H1 (cell line): Measurements from ENCODE around the gene RNF39. TPM values are rescaled to one million over a fixed set of nuclear protein-coding genes. Genes with fewer than 3 reads are reported as not detected.

Experiments
- CTCF ChIA-PET: fragments of 300-600 bp; sonication (Branson Sonifier 250); formaldehyde crosslinking; loops from one replicate; lab custom pipeline; 2021; ENCODE audit not compliant: partially characterized antibody; lab: Charles Lee
- POLR2A ChIA-PET: fragments of 300-600 bp; sonication (Branson Sonifier 250); formaldehyde crosslinking; loops from one replicate; lab custom pipeline; 2021; ENCODE audit warnings: inconsistent platforms; ENCODE audit not compliant: partially characterized antibody; lab: Charles Lee
- DNase-seq, 2 experiments: peaks; one replicate each; pipeline versions ENCODE4 v3.0.0 to v3.0.0-alpha.2; 2010 to 2022; ENCODE audit warnings: low spot score in 2 of 2, low read depth in 1 of 2, mixed read lengths in 1 of 2
- FAIRE-seq: peaks from 2 replicates; lab custom pipeline; 2011; peaks lifted over from hg19 to GRCh38; lab: Jason Lieb, UNC
- H2AFZ ChIP-seq: 2 replicates; pipeline ENCODE4 v1.8.1; 2012; ENCODE audit warnings: low read length, inconsistent platforms
- H2AK5ac ChIP-seq: 2 replicates; pipeline ENCODE4 v1.6.1; 2013; ENCODE audit warnings: low read depth, low read length
- H2BK120ac ChIP-seq: replicated peaks from 2 replicates; pipeline ENCODE3; 2013; ENCODE audit warnings: low read depth, low read length, inconsistent platforms
- H2BK12ac ChIP-seq: 2 replicates; pipeline ENCODE4 v1.6.1; 2013; ENCODE audit warnings: low read depth, low read length
- H2BK15ac ChIP-seq: 2 replicates; pipeline ENCODE4 v1.6.1; 2013; ENCODE audit warnings: low read length
- H2BK20ac ChIP-seq: 2 replicates; pipeline ENCODE4 v1.6.1; 2013; ENCODE audit warnings: low read length
- H2BK5ac ChIP-seq: 2 replicates; pipeline ENCODE4 v1.6.1; 2013; ENCODE audit warnings: low read depth, low read length
- H3K14ac ChIP-seq: 2 replicates; pipeline ENCODE4 v1.6.1; 2013; ENCODE audit warnings: inconsistent platforms; ENCODE audit not compliant: insufficient read length
- H3K18ac ChIP-seq: 2 replicates; pipeline ENCODE4 v1.6.1; 2013; ENCODE audit warnings: low read length; ENCODE audit errors: extremely low read depth
- H3K23ac ChIP-seq: 2 replicates; pipeline ENCODE4 v1.6.1; 2013; ENCODE audit warnings: inconsistent platforms; ENCODE audit not compliant: insufficient read length
- H3K23me2 ChIP-seq: 2 replicates; pipeline ENCODE4 v1.6.1; 2013; ENCODE audit warnings: low read depth, low read length
- H3K27ac ChIP-seq: 2 replicates; pipeline ENCODE4 v1.6.1; 2011; ENCODE audit warnings: low read depth, low read length, inconsistent platforms
- H3K27me3 ChIP-seq, 4 experiments: replicated peaks in 1 of 4; 1 replicate in 1 of 4; 2 replicates in 3 of 4; pipeline versions ENCODE4 v1.6.1 to v1.8.1; 2011 to 2013; ENCODE audit warnings: low read length in 3 of 4, mild to moderate bottlenecking in 3 of 4, inconsistent platforms in 2 of 4, mixed read lengths in 2 of 4, moderate library complexity in 1 of 4; ENCODE audit not compliant: control insufficient read depth in 3 of 4, insufficient read depth in 3 of 4; ENCODE audit errors: extremely low read depth in 1 of 4
- H3K36me3 ChIP-seq, 4 experiments: 2 replicates each; pipeline versions ENCODE4 v1.6.1 to v1.8.1; 2011 to 2013; ENCODE audit warnings: mild to moderate bottlenecking in 4 of 4, low read length in 3 of 4, moderate library complexity in 2 of 4, control low read depth in 1 of 4, inconsistent platforms in 1 of 4; ENCODE audit not compliant: insufficient read depth in 4 of 4, control insufficient read depth in 2 of 4
- H3K4ac ChIP-seq: replicated peaks from 2 replicates; pipeline ENCODE3; 2013; ENCODE audit warnings: low read length, low read depth, mixed read lengths, inconsistent platforms; ENCODE audit not compliant: insufficient read length
- H3K4me1 ChIP-seq, 4 experiments: replicated peaks in 1 of 4; 1 replicate in 1 of 4; 2 replicates in 3 of 4; pipeline versions ENCODE4 v1.6.1 to v1.8.1; 2011 to 2013; ENCODE audit warnings: low read length in 3 of 4, inconsistent platforms in 2 of 4, mixed read lengths in 1 of 4; ENCODE audit not compliant: insufficient read depth in 4 of 4, control insufficient read depth in 3 of 4
- H3K4me2 ChIP-seq, 2 experiments: 2 replicates each; pipeline versions ENCODE4 v1.6.1 to v1.8.1; 2011 to 2013; ENCODE audit warnings: low read depth in 2 of 2, low read length in 2 of 2, control low read depth in 1 of 2, inconsistent platforms in 1 of 2, mild to moderate bottlenecking in 1 of 2; ENCODE audit not compliant: insufficient read depth in 1 of 2
- H3K4me3 ChIP-seq, 4 experiments: fragments of 200-600, 300-600 bp in 1 of 4; sonication (generic), shearing (Covaris generic), sonication (Bioruptor Twin) in 1 of 4; 2 replicates each; pipeline versions ENCODE4 v1.5.1 to v1.8.1; 2011 to 2016; ENCODE audit warnings: low read length in 4 of 4, low read depth in 3 of 4, control low read depth in 2 of 4, inconsistent platforms in 2 of 4, mild to moderate bottlenecking in 2 of 4, mixed read lengths in 1 of 4, moderate library complexity in 1 of 4; ENCODE audit not compliant: insufficient read depth in 2 of 4; ENCODE audit errors: extremely low read depth in 1 of 4
- H3K56ac ChIP-seq: replicated peaks from 2 replicates; pipeline ENCODE3; 2013; ENCODE audit warnings: low read depth, mild to moderate bottlenecking, mixed read lengths, low read length, inconsistent platforms; ENCODE audit not compliant: insufficient read length
- H3K79me1 ChIP-seq: 2 replicates; pipeline ENCODE4 v1.6.1; 2013; ENCODE audit warnings: low read depth, low read length, control low read depth
- H3K79me2 ChIP-seq, 2 experiments: 2 replicates each; pipeline versions ENCODE4 v1.6.1 to v1.8.1; 2012 to 2013; ENCODE audit warnings: low read length in 2 of 2, mild to moderate bottlenecking in 2 of 2, inconsistent platforms in 1 of 2; ENCODE audit not compliant: insufficient read depth in 2 of 2, control insufficient read depth in 1 of 2
- H3K9ac ChIP-seq, 4 experiments: replicated peaks in 1 of 4; 1 replicate in 1 of 4; 2 replicates in 3 of 4; pipeline versions ENCODE4 v1.6.1 to v1.8.1; 2011 to 2013; ENCODE audit warnings: low read depth in 3 of 4, low read length in 3 of 4, control low read depth in 2 of 4, mild to moderate bottlenecking in 2 of 4, moderate library complexity in 2 of 4, inconsistent platforms in 1 of 4; ENCODE audit errors: extremely low read depth in 1 of 4
- H3K9me3 ChIP-seq, 2 experiments: 2 replicates each; pipeline versions ENCODE4 v1.6.1 to v1.8.1; 2012 to 2013; ENCODE audit warnings: mild to moderate bottlenecking in 2 of 2, moderate library complexity in 2 of 2, control low read depth in 1 of 2, inconsistent platforms in 1 of 2, low read depth in 1 of 2, low read length in 1 of 2, mixed read lengths in 1 of 2; ENCODE audit not compliant: insufficient read depth in 2 of 2
- H4K20me1 ChIP-seq, 2 experiments: replicated peaks in 1 of 2; 2 replicates each; pipeline versions ENCODE3 to v1.8.1; 2011 to 2013; ENCODE audit warnings: inconsistent platforms in 2 of 2, low read length in 2 of 2, mild to moderate bottlenecking in 1 of 2; ENCODE audit not compliant: insufficient read depth in 2 of 2, control insufficient read depth in 1 of 2
- H4K5ac ChIP-seq: 2 replicates; pipeline ENCODE4 v1.6.1; 2013; ENCODE audit warnings: low read length, low read depth, mixed read lengths, inconsistent platforms; ENCODE audit not compliant: insufficient read length
- H4K8ac ChIP-seq: 2 replicates; pipeline ENCODE4 v1.8.0; 2013; ENCODE audit warnings: mild to moderate bottlenecking, moderate library complexity, low read length, inconsistent platforms; ENCODE audit not compliant: insufficient read depth; ENCODE audit errors: extremely low read depth
- H4K91ac ChIP-seq: replicated peaks from 2 replicates; pipeline ENCODE3; 2013; ENCODE audit warnings: low read length, mixed read lengths, inconsistent platforms; ENCODE audit not compliant: insufficient read length
- BACH1 ChIP-seq: IDR thresholded peaks from 2 replicates; pipeline ENCODE4 v1.6.1; 2012; ENCODE audit warnings: low read length, improper control_type of control experiment
- BRCA1 ChIP-seq: IDR thresholded peaks from 2 replicates; pipeline ENCODE4 v1.6.1; 2012; ENCODE audit warnings: low read depth, low read length, improper control_type of control experiment
- EZH2 ChIP-seq: fragments of 200-600 bp; sonication (generic); IDR thresholded peaks from 2 replicates; pipeline ENCODE4 v1.7.1; 2012; ENCODE audit warnings: low read depth, mild to moderate bottlenecking, moderate library complexity, low read length, inconsistent platforms; ENCODE audit not compliant: severe bottlenecking
- JUND ChIP-seq: IDR thresholded peaks from 2 replicates; pipeline ENCODE4 v1.6.1; 2011; ENCODE audit warnings: mild to moderate bottlenecking, improper control_type of control experiment, low read length
- MAFK ChIP-seq: IDR thresholded peaks from 2 replicates; pipeline ENCODE4 v1.6.1; 2012; ENCODE audit warnings: low read depth, mild to moderate bottlenecking, improper control_type of control experiment, low read length
- MAX ChIP-seq: IDR thresholded peaks from 2 replicates; pipeline ENCODE4 v1.6.1; 2012; ENCODE audit warnings: inconsistent platforms
- PHF8 ChIP-seq: fragments of 200-600 bp; sonication (generic); conservative IDR thresholded peaks from 2 replicates; pipeline ENCODE4 v1.7.1; 2012; ENCODE audit warnings: low read depth, mild to moderate bottlenecking, inconsistent platforms, low read length, moderate library complexity
- POU5F1 ChIP-seq: IDR thresholded peaks from 2 replicates; pipeline ENCODE4 v1.6.1; 2011; ENCODE audit warnings: low read depth, mild to moderate bottlenecking, low read length, moderate library complexity
- RAD21 ChIP-seq, 2 experiments: IDR thresholded peaks in 1 of 2; conservative IDR thresholded peaks in 1 of 2; 2 replicates each; pipeline ENCODE4 v1.6.1; 2011; ENCODE audit warnings: low read depth in 2 of 2, low read length in 2 of 2, improper control_type of control experiment in 1 of 2, inconsistent platforms in 1 of 2, mild to moderate bottlenecking in 1 of 2, moderate library complexity in 1 of 2
- SIX5 ChIP-seq: IDR thresholded peaks from 2 replicates; pipeline ENCODE4 v1.6.1; 2011; ENCODE audit warnings: mild to moderate bottlenecking, low read depth, low read length
- ZNF274 ChIP-seq: IDR thresholded peaks from 2 replicates; pipeline ENCODE4 v1.7.0; 2012; ENCODE audit warnings: low read length, borderline replicate concordance; ENCODE audit errors: extremely low read depth
- WGBS, 2 experiments: shearing (Covaris generic) in 1 of 2; methylation state at CpG; one replicate each; pipeline versions ENCODE4 v1.1.6 to v1.1.7; 2013 to 2015; ENCODE audit warnings: low lambda C conversion rate in 2 of 2, mixed read lengths in 2 of 2, inconsistent platforms in 1 of 2, low coverage in 1 of 2, missing lambda C conversion rate in 1 of 2; ENCODE audit not compliant: insufficient replicate concordance in 2 of 2, insufficient coverage in 1 of 2, insufficient read length in 1 of 2; ENCODE audit errors: extremely low coverage in 1 of 2, missing lambda C conversion rate in 1 of 2; 5-methylcytosine and 5-hydroxymethylcytosine counted together
- polyA plus RNA-seq, 7 experiments: library from polyadenylated mRNA; depleted of rRNA in 3 of 7; stranded (reverse) in 5 of 7; unstranded in 2 of 7; fragments of >200 nt in 5 of 7; fragments of 200-250 nt in 2 of 7; gene quantifications; 1 replicate in 5 of 7; 2 replicates in 1 of 7; 4 replicates in 1 of 7; pipeline versions ENCODE4 v1.2.1 to v1.2.3, GENCODE V29; 2011 to 2013; ENCODE audit warnings: missing spikeins in 2 of 7, mixed read lengths in 2 of 7
- total RNA-seq: library from RNA; stranded (reverse); fragmentation: NEBNext Ultra II Directional; extraction: Animal tissue kit (Norgen Biotek cat#: 25700); gene quantifications from 2 replicates; pipeline ENCODE4 v1.2.1, GENCODE V29; 2021
- TF ChIP-seq, protein P1 (sequence below): IDR thresholded peaks from 2 replicates; pipeline ENCODE4 v1.6.1; 2011; ENCODE audit warnings: low read depth, mild to moderate bottlenecking, low read length; ENCODE audit not compliant: insufficient read depth

RNF39 gene
- total and polyA plus RNA-seq, 2 of the 8 experiments (the other 6 are each of a cell fraction or from before 2014, with no cell fraction given): 1.4 to 2.3 TPM

DNA sequence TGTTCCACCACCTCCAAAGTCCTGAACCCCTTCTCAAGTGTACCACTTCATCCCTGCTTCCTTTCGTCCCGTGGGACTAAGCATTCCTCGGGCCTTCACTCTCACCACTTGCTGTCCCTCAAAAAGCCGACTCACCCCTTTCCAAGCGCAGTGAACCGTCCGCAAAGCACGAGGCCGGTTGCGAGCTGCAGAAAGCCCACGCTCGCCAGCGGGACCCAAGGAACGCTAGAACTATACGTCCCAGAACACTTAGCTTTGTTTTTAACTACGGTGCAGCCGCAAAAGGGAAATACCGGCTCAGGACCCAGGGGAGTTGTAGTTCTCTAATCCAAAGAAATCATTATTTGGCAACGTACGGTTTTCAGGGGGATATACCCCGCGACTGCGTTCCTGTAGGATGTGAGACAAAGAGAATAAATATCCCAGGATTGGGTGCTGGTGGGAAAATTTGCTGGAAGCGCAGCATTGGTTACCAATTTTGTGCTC lies 14.9 kb downstream of the RNF39 start:
- H3K56ac ChIP-seq: peak overlapping the region; percentile 23
- no peak overlapping the region; the same call in 1 of the 2 replicates for H2BK5ac ChIP-seq
- POLR2A ChIA-PET: interaction anchor here (0.5 to 2.9 kb wide), 21 partner anchors 9 to 311 kb away, joined by 3 to 21 read pairs (median 4); partner anchors contain the start of genes RNF39 and TRIM10
- no peaks in the 10 kb centered on the region for H3K27me3 ChIP-seq
- no peak overlapping the region for H3K23ac ChIP-seq
- H2AFZ ChIP-seq: peak overlapping the region; percentile 96
- H3K14ac ChIP-seq: no peak overlapping the region
- H2BK15ac ChIP-seq: no peak overlapping the region
- peaks cover 0 to 4% (median under 1%) of the 10 kb centered on the region in 4 experiments; a peak in 4 of 8 replicates for H3K36me3 ChIP-seq
- H3K18ac ChIP-seq: no peak overlapping the region
- no peak overlapping the region for H2BK120ac ChIP-seq
- H3K4ac ChIP-seq: no peak overlapping the region
- H3K9me3 ChIP-seq: no peaks in the 10 kb centered on the region
- H3K23me2 ChIP-seq: peaks cover 10% of the 10 kb centered on the region
- DNase-seq (no peak), FAIRE-seq (no peak)
- H4K20me1 ChIP-seq: no peaks in the 10 kb centered on the region
- H3K4me2 ChIP-seq: peak overlapping the region; percentile 84 to 93
- peak overlapping the region; percentile 1; the same call in 1 of the 2 replicates for H2AK5ac ChIP-seq
- WGBS, 2 experiments: 1% methylated on average over 24 of the region's 24 CpGs; no CpG with 5 or more reads in 1 of the 2 experiments
- H3K79me1 ChIP-seq: no peaks in the 10 kb centered on the region
- peak overlapping the region; percentile 81 for H3K27ac ChIP-seq
- no peak overlapping the region for H4K91ac ChIP-seq
- H4K5ac ChIP-seq: no peak overlapping the region
- peak overlapping the region; percentile 90 to 100 (median 99) for H3K4me3 ChIP-seq
- peaks cover 0 to 6% (median 4%) of the 10 kb centered on the region in 4 experiments; a peak in 4 of 7 replicates for H3K4me1 ChIP-seq
- H2BK20ac ChIP-seq: no peak overlapping the region
- H3K9ac ChIP-seq: peak overlapping the region; percentile 76 to 90 (median 86)
- CTCF ChIA-PET: interaction anchor here (0.7 to 1.5 kb wide), 3 partner anchors 13 to 67 kb away, joined by 3 to 4 read pairs (median 3); no protein-coding TSS in a partner anchor
- no peak overlapping the region for H2BK12ac ChIP-seq
- H4K8ac ChIP-seq: peak overlapping the region; percentile 81; the same call in 1 of the 2 replicates
- peaks cover 0 to 16% of the 10 kb centered on the region in 2 experiments; a peak in 2 of 4 replicates for H3K79me2 ChIP-seq
- peak; percentile 92 for TF ChIP-seq PHF8
- peak; percentile 57 for TF ChIP-seq MAX
- no peak for TF ChIP-seq ZNF274
- TF ChIP-seq EZH2: no peak
- no peak for TF ChIP-seq SIX5
- no peak for TF ChIP-seq JUND
- no peak for TF ChIP-seq BRCA1
- no peak for TF ChIP-seq BACH1
- TF ChIP-seq RAD21 (IDR thresholded peaks at IDR 0.05 in 1 of 2, conservative IDR thresholded peaks at IDR 0.05 in 1 of 2; ENCODE audit: low read depth in 2 of 2, low read length in 2 of 2): no peak
- TF ChIP-seq, protein P1, sequence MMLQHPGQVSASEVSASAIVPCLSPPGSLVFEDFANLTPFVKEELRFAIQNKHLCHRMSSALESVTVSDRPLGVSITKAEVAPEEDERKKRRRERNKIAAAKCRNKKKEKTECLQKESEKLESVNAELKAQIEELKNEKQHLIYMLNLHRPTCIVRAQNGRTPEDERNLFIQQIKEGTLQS: no peak
- no peak for TF ChIP-seq POU5F1
- no peak for TF ChIP-seq MAFK
